GM19238 (cell line): ENCODE data around the gene CDC73.
"Not testable (repeated sequence)": the region's sequence is repeated elsewhere in the genome, so short reads cannot be mapped to it uniquely, and the experiment has no call there.

Experiments
- DNase-seq: peaks from one replicate; pipeline ENCODE4 v3.0.0; 2011; ENCODE audit warnings: low spot score; ENCODE audit not compliant: insufficient read length

Gene CDC73

GRCh38 chr1:193179094-193179493 lies 57.3 kb downstream of the CDC73 start:
- no peak for DNase-seq

GRCh38 chr1:193181536-193181935 lies 59.7 kb downstream of the CDC73 start:
- no peak for DNase-seq

GRCh38 chr1:193181985-193182384 lies 60.2 kb downstream of the CDC73 start:
- DNase-seq = no peak

- no peak for DNase-seq
These were observed 61.3 kb downstream of the CDC73 start for GRCh38 chr1:193183019-193183627.

GRCh38 chr1:193184776-193185175 lies 62.9 kb downstream of the CDC73 start:
- DNase-seq = no peak

- DNase-seq = no peak
These were observed 63.4 kb downstream of the CDC73 start for GRCh38 chr1:193185211-193185610.

- DNase-seq = no peak
These were observed 64.3 kb downstream of the CDC73 start, which contains the start of gene B3GALT2 for GRCh38 chr1:193185901-193186731. Gene B3GALT2 (minus strand): TSS chr1:193186613. CDS start chr1:193181562, 5,051 bp downstream.

GRCh38 chr1:193187114-193187513 lies 65.3 kb downstream of the CDC73 start:
- DNase-seq = no peak

GRCh38 chr1:193188915-193189314 lies 67.1 kb downstream of the CDC73 start:
- not testable (repeated sequence) for DNase-seq

GRCh38 chr1:193189442-193190095 lies 67.7 kb downstream of the CDC73 start:
- no peak for DNase-seq

GRCh38 chr1:193190096-193190744 lies 68.4 kb downstream of the CDC73 start:
- DNase-seq = no peak

GRCh38 chr1:193192586-193192985 lies 70.8 kb downstream of the CDC73 start:
- no peak for DNase-seq

GRCh38 chr1:193199940-193200339 lies 78.1 kb downstream of the CDC73 start:
- no peak for DNase-seq

- no peak for DNase-seq
These were observed 79.2 kb downstream of the CDC73 start for GRCh38 chr1:193201021-193201420.

GRCh38 chr1:193210996-193211395 lies 89.2 kb downstream of the CDC73 start:
- no peak for DNase-seq

GRCh38 chr1:193211539-193211938 lies 89.7 kb downstream of the CDC73 start:
- DNase-seq = no peak

GRCh38 chr1:193212637-193213036 lies 90.8 kb downstream of the CDC73 start:
- no peak for DNase-seq

GRCh38 chr1:193213998-193214397 lies 92.2 kb downstream of the CDC73 start:
- DNase-seq = no peak

GRCh38 chr1:193216920-193217319 lies 95.1 kb downstream of the CDC73 start:
- DNase-seq = no peak

GRCh38 chr1:193219391-193219790 lies 97.6 kb downstream of the CDC73 start:
- DNase-seq = no peak

- no peak for DNase-seq
These were observed 99.8 kb downstream of the CDC73 start for GRCh38 chr1:193221651-193222050.
